ENCODE results near the gene SIK3.

DNA sequence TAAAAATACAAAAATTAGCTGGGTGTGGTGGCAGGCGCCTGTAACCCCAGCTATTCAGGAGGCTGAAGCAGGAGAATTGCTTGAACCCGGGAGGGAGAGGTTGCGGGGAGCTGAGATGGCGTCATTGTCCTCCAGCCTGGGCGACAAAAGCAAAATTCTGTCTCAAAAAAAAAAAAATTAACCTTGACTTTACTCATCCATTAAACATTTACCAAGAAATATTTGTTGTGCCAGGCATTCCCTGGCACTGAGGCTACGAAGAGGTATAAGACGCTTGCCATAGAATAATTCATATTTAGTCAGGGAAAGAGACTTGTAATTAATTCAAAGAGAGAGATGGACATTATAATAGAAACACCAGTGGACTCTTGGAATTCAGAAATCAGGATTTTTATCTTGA, 32.7 kb upstream of the SIK3 start:
- no peak for TF ChIP-seq POLR2A (IDR thresholded peaks at IDR 0.05)
- TF ChIP-seq, protein P1, sequence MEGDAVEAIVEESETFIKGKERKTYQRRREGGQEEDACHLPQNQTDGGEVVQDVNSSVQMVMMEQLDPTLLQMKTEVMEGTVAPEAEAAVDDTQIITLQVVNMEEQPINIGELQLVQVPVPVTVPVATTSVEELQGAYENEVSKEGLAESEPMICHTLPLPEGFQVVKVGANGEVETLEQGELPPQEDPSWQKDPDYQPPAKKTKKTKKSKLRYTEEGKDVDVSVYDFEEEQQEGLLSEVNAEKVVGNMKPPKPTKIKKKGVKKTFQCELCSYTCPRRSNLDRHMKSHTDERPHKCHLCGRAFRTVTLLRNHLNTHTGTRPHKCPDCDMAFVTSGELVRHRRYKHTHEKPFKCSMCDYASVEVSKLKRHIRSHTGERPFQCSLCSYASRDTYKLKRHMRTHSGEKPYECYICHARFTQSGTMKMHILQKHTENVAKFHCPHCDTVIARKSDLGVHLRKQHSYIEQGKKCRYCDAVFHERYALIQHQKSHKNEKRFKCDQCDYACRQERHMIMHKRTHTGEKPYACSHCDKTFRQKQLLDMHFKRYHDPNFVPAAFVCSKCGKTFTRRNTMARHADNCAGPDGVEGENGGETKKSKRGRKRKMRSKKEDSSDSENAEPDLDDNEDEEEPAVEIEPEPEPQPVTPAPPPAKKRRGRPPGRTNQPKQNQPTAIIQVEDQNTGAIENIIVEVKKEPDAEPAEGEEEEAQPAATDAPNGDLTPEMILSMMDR (IDR thresholded peaks at IDR 0.05): no peak

Data from prostate gland (tissue), 2 donors.